ENCODE results near the gene NDRG2.
A peak's percentile ranks its signal among the peaks of the same experiment; 100 is the strongest.
"Not testable (repeated sequence)": the region's sequence is repeated elsewhere in the genome, so short reads cannot be mapped to it uniquely, and the experiment has no call there.

The NDRG2 gene

GRCh38 chr14:21014761-21015190 lies 10.1 kb downstream of the NDRG2 start (continued):
- peak; percentile 91 for TF ChIP-seq CTCF (tag by site-specific recombination; IDR thresholded peaks at IDR 0.05)
- TF ChIP-seq SETDB1 (IDR thresholded peaks at IDR 0.05; ENCODE audit: insufficient read length, low read length), result no peak
- TF ChIP-seq ZNF777 (tag by site-specific recombination; IDR thresholded peaks at IDR 0.05; ENCODE audit: borderline replicate concordance), result no peak

- Histone ChIP-seq H3K36me3 (ENCODE audit: control insufficient read depth in 2 of 2, insufficient read depth in 1 of 2, low read length in 2 of 2) (no peaks in the 10 kb centered on the region), H3K27ac (ENCODE audit: extremely low read depth, low read depth, low read length) (no peak overlapping the region), H3K4me3 (ENCODE audit: low read depth, low read length) (no peak overlapping the region), H3K4me1 (ENCODE audit: control insufficient read depth, insufficient read depth, low read length) (no peaks in the 10 kb centered on the region), H3K9me3 (ENCODE audit: control insufficient read depth, insufficient read depth, low read depth, low read length) (no peaks in the 10 kb centered on the region)
- POLR2A ChIA-PET, result interaction anchor here (0.6 kb wide), 1 partner anchor 132 kb away, joined by 3 read pairs; no protein-coding TSS in a partner anchor
- TF ChIP-seq ZNF707 (tag by site-specific recombination; IDR thresholded peaks at IDR 0.05) (no peak), ZSCAN18 (tag by site-specific recombination; IDR thresholded peaks at IDR 0.05) (no peak), ZNF473 (tag by site-specific recombination; IDR thresholded peaks at IDR 0.05) (no peak), ZNF701 (tag by site-specific recombination; IDR thresholded peaks at IDR 0.05) (no peak), ZFP37 (tag by site-specific recombination; IDR thresholded peaks at IDR 0.05) (no peak), KLF9 (tag by site-specific recombination; IDR thresholded peaks at IDR 0.05; ENCODE audit: low read depth) (no peak), YY2 (tag by site-specific recombination; IDR thresholded peaks at IDR 0.05) (no peak), GLIS2 (tag by site-specific recombination; IDR thresholded peaks at IDR 0.05) (no peak), ZNF670 (tag by site-specific recombination; IDR thresholded peaks at IDR 0.05; ENCODE audit: low read depth) (no peak), CTCF (tag by site-specific recombination; IDR thresholded peaks at IDR 0.05) (no peak), ZNF146 (tag by site-specific recombination; IDR thresholded peaks at IDR 0.05) (no peak), ZNF585B (tag by site-specific recombination; IDR thresholded peaks at IDR 0.05) (no peak), KLF1 (tag by site-specific recombination; IDR thresholded peaks at IDR 0.05) (no peak), ZNF624 (tag by site-specific recombination; IDR thresholded peaks at IDR 0.05) (no peak), ZNF704 (tag by site-specific recombination; IDR thresholded peaks at IDR 0.05) (no peak)
- CTCF ChIA-PET, result interaction anchor here (1.1 to 6.9 kb wide), 8 partner anchors 10 to 95 kb away, joined by 3 to 206 read pairs (median 5); partner anchors contain the start of genes NDRG2 and RNASE7
Observed at GRCh38 chr14:21011136-21011535, 13.7 kb downstream of the NDRG2 start.

GRCh38 chr14:21009721-21010120 lies 15.1 kb downstream of the NDRG2 start:
- H3K36me3 ChIP-seq (ENCODE audit: control insufficient read depth in 2 of 2, insufficient read depth in 1 of 2, low read length in 2 of 2); H3K9me3 ChIP-seq (ENCODE audit: control insufficient read depth, insufficient read depth, low read depth, low read length); H3K4me3 ChIP-seq (ENCODE audit: low read depth, low read length); POLR2A ChIA-PET; H3K4me1 ChIP-seq (ENCODE audit: control insufficient read depth, insufficient read depth, low read length); H3K27ac ChIP-seq (ENCODE audit: extremely low read depth, low read depth, low read length): not testable (repeated sequence)
- CTCF ChIA-PET, result interaction anchor here (0.7 to 6.9 kb wide), 7 partner anchors 11 to 151 kb away, joined by 3 to 206 read pairs (median 5); partner anchors contain the start of genes RNASE7 and TMEM253
